GM19025 (cell line): ENCODE results near the gene CARF.
A peak's percentile ranks its signal among the peaks of the same experiment; 100 is the strongest.
"Not testable (repeated sequence)": the region's sequence is repeated elsewhere in the genome, so short reads cannot be mapped to it uniquely, and the experiment has no call there.

Experiments used
- ATAC-seq: cut with Tn5 transposase; IDR thresholded peaks from one replicate; pipeline ENCODE4 v1.9.1; 2021; ENCODE audit warnings: mild to moderate bottlenecking, low read depth, moderate library complexity; ENCODE audit not compliant: unreplicated experiment

The CARF gene

DNA sequence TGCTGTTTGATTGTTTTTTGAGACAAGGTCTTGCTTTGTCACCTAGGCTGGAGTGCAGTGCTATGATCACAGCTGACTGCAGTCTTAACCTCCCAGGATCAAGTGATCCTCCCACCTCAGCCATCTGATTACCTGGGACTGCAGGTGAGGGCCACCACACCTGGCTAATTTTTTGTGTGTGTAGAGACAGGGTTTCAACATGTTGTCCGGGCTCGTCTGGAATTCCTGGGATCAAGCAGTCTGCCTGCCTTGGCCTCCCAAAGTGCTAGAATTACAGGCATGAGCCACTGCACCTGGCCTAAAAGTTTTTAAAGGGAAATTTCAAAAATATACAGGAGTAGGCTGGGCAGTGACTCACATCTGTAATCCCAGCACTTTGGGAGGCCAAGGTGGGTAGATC lies 22.4 kb downstream of the CARF start:
- ATAC-seq, result no peak

DNA sequence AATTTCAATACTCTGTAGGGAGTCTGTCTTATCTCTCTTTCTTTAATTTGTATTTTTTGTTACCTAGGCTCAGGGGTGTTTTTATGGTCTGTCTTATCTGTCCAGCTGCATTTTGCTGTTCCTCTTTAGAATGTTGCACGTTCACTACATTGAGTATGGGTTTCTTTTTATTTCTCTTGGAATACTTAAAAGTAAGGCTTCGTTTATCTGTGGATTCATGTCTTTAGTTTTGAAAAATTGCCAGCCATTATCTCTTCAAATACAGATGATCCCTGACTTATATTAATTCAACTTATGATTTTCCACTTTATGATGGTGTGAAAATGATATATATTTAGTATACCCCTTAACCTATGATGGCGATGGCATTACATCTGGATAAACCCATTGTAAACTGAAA lies 26.9 kb downstream of the CARF start:
- no peak for ATAC-seq

- no peak for ATAC-seq
These were observed 29.7 kb downstream of the CARF start for GRCh38 chr2:202941771-202942170.

- no peak for ATAC-seq
These were observed 32.3 kb downstream of the CARF start for GRCh38 chr2:202944408-202944807.

- ATAC-seq, result no peak
These were observed 32.7 kb downstream of the CARF start for GRCh38 chr2:202944816-202945215.

GRCh38 chr2:202945497-202945896 lies 33.4 kb downstream of the CARF start:
- no peak for ATAC-seq

GRCh38 chr2:202949333-202949732 lies 37.3 kb downstream of the CARF start:
- ATAC-seq, result not testable (repeated sequence)

GRCh38 chr2:202950592-202950991 lies 38.5 kb downstream of the CARF start:
- ATAC-seq, result no peak

DNA sequence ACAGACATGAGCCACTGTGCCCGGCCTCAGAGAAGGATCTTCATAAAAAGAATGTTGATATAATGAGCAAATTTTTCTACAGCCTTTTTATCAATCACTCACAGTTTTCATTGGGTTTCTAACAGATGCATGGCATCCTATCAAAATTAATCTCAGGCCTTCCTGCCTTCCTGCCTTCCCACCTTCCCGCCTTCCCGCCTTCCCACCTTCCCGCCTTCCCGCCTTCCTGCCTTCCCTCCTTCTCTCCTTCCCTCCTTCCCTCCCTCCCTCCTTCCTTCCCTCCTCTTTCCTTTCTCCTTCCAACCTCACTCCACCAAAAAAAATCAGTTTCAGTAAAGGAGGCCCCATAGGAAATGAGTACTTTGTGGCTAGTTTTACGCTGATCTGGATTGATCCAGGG lies 48.4 kb downstream of the CARF start:
- ATAC-seq, result no peak

GRCh38 chr2:202963712-202964111 lies 51.6 kb downstream of the CARF start:
- ATAC-seq, result no peak

GRCh38 chr2:202965810-202966460 lies 53.9 kb downstream of the CARF start:
- peak; percentile 89 for ATAC-seq

DNA sequence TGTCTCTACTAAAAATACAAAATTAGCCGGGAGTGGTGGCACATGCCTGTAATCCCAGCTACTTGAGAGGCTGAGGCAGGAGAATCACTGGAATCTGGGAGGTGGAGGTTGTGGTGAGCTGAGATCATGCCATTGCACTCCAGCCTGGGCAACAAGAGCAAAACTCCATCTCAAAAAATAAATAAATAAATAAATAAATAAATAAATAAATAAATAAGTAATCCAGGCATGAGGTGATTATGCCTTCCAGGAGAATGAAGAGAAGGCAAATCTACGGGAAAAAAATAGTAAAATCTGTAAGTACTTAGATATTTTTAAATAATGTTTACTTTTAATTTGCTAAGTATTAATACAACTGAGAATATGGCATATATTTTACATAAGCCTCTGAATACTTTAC lies 57.3 kb downstream of the CARF start:
- not testable (repeated sequence) for ATAC-seq

GRCh38 chr2:202976809-202977208 lies 64.7 kb downstream of the CARF start:
- ATAC-seq, result no peak

DNA sequence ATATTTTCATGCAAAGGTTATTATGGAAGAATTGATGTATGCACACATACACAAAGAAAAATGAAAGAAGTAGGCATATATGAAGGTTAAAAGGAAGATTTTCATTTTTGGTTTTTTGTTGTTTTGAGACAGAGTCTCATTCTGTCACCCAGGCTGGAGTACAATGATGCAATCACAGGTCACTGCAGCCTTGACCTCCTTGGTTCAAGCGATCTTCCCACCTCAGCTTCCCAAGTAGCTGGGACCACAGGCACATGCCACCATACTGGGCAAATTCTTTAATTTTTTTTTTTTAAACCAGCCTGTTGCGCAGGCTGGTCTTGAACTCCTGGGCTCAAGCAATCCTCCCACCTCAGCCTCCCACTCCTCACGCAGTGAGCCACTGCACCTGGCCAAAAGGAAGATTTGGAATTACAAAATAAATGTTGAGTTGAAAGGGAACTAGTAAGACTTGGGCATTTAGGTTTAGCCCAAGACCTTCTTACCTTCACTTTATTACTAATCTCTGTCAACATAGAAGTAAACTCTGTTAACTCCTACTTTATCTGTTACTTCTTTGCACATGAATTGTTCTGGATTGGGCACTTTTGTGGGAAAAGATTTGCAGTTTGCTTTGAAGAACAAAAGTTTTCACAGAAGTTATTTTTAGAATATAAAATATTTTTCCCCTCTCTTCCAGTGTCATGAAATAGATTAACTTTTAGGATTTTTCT lies 70.9 kb downstream of the CARF start:
- no peak for ATAC-seq

- no peak for ATAC-seq
These were observed 77.7 kb downstream of the CARF start for GRCh38 chr2:202989749-202990148.

DNA sequence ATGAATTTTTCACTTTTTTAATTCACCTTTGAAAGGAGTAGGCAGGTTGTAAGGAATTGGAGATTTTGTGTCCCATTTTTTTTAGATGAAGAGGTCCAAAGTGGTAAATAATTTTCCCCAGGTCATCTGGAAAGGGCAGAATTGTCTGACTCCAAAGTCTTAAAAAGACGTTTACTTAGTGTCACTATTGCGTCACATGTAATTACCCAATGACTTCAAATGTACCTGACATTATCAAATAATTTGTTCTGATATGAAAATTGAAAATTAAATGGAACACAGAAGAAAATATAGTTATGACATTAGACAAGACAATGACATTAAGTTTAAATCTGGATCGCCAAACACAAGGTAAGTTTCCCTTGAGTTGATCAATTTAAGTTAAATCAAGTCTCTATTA lies 78.4 kb downstream of the CARF start:
- ATAC-seq, result no peak

- not testable (repeated sequence) for ATAC-seq
These were observed 85.0 kb downstream of the CARF start for GRCh38 chr2:202997113-202997512.

- ATAC-seq, result no peak
These were observed 90.2 kb downstream of the CARF start for GRCh38 chr2:203002054-203002821.

GRCh38 chr2:203003716-203004115 lies 91.6 kb downstream of the CARF start:
- ATAC-seq, result no peak

- peak; percentile 96 for ATAC-seq
These were observed 102.6 kb downstream of the CARF start, which contains the start of gene NBEAL1 for GRCh38 chr2:203014456-203015199. NBEAL1 (plus strand) TSS chr2:203014875; CDS start chr2:203016385, 1,510 bp downstream.

DNA sequence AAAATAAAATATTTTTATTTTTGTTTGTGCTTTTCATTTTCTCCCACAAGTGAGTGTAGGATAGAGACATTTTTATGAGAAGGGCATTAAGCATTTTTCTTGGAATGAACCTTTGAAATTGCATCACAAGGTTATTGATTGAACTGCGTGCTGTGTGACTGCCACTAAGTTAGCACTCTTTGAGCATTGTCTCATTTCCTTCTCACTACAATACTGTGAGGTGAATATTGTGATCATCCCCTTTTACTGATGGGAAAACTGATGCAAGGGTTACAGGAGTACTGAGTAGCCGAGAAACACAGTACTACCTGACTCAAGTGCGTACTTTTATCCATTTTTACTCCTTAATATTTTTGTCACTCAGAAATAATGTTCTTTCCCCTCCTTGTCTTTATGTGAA lies 104.6 kb downstream of the CARF start:
- ATAC-seq, result no peak
